ENCODE data around the gene KRT72.

- TF ChIP-seq POLR2A (IDR thresholded peaks at IDR 0.05; ENCODE audit: low read length) (no peak), GATA1 (IDR thresholded peaks at IDR 0.05; ENCODE audit: low read depth, low read length) (no peak)
Measured at GRCh38 chr12:52585066-52585465, 16.2 kb downstream of the KRT72 start.
